HG02981 (cell line): ENCODE data around the gene POLD2.

Experiments used
- ATAC-seq: cut with Tn5 transposase; IDR thresholded peaks from one replicate; pipeline ENCODE4 v1.9.1; 2021; ENCODE audit warnings: mild to moderate bottlenecking, moderate library complexity; ENCODE audit not compliant: unreplicated experiment

Gene POLD2

GRCh38 chr7:44152971-44153947 lies 29.9 kb upstream of the POLD2 start:
- no peak for ATAC-seq

- ATAC-seq, result no peak
Observed at GRCh38 chr7:44151956-44152355, 28.6 kb upstream of the POLD2 start.

- no peak for ATAC-seq
Observed at GRCh38 chr7:44150966-44151941, 27.9 kb upstream of the POLD2 start.

GRCh38 chr7:44150466-44150832 lies 27.1 kb upstream of the POLD2 start:
- ATAC-seq, result no peak

GRCh38 chr7:44149571-44150465 lies 26.5 kb upstream of the POLD2 start:
- no peak for ATAC-seq

- no peak for ATAC-seq
Observed at GRCh38 chr7:44148961-44149536, 25.7 kb upstream of the POLD2 start.

GRCh38 chr7:44148166-44148565 lies 24.8 kb upstream of the POLD2 start:
- ATAC-seq, result no peak

- ATAC-seq, result no peak
Observed at GRCh38 chr7:44147026-44147991, 24.0 kb upstream of the POLD2 start.

- no peak for ATAC-seq
Observed at GRCh38 chr7:44145969-44146911, 22.9 kb upstream of the POLD2 start.

GRCh38 chr7:44145479-44145968 lies 22.2 kb upstream of the POLD2 start:
- no peak for ATAC-seq

GRCh38 chr7:44144968-44145478 lies 21.7 kb upstream of the POLD2 start:
- ATAC-seq, result no peak

GRCh38 chr7:44144426-44144967 lies 21.1 kb upstream of the POLD2 start:
- no peak for ATAC-seq

GRCh38 chr7:44143646-44144250 lies 20.4 kb upstream of the POLD2 start:
- no peak for ATAC-seq

GRCh38 chr7:44142028-44142427 lies 18.7 kb upstream of the POLD2 start:
- no peak for ATAC-seq

- ATAC-seq, result no peak
Observed at GRCh38 chr7:44141221-44141850, 18.0 kb upstream of the POLD2 start, which contains the start of gene MYL7. Gene MYL7, minus strand, starts transcription at chr7:44141332. Its CDS starts 27 bp downstream, at chr7:44141305.

GRCh38 chr7:44140341-44140740 lies 17.0 kb upstream of the POLD2 start:
- no peak for ATAC-seq
